SK-N-SH (cell line): ENCODE results near the gene VDAC1.

Source experiments
- CHD2 ChIP-seq: fragments of 150-350 bp; IDR thresholded peaks from 2 replicates; pipeline ENCODE4 v1.6.1; 2018; ENCODE audit warnings: low read length; ENCODE audit not compliant: partially characterized antibody
- CTCF ChIP-seq: fragments of 200-600 bp; sonication (generic); IDR thresholded peaks from 2 replicates; pipeline ENCODE4 v1.6.1; 2017; ENCODE audit warnings: antibody characterized with exemption, mild to moderate bottlenecking, moderate library complexity
- ELF1 ChIP-seq: IDR thresholded peaks from 2 replicates; pipeline ENCODE4 v1.4.0; 2012
- EP300 ChIP-seq, 2 experiments: IDR thresholded peaks; 2 replicates each; pipeline versions ENCODE4 v1.4.0 to v1.6.1; 2012; ENCODE audit warnings: borderline replicate concordance in 1 of 2, low read depth in 1 of 2, low read length in 1 of 2
- POLR2AphosphoS5 ChIP-seq: IDR thresholded peaks from 2 replicates; pipeline ENCODE4 v1.6.1; 2012; ENCODE audit warnings: low read depth, low read length
- RFX5 ChIP-seq: IDR thresholded peaks from 2 replicates; pipeline ENCODE4 v1.6.1; 2012; ENCODE audit warnings: mild to moderate bottlenecking, improper control_type of control experiment, low read length
- TCF12 ChIP-seq: IDR thresholded peaks from 2 replicates; pipeline ENCODE4 v1.4.0; 2012
- USF2 ChIP-seq: fragments of 150-350 bp; IDR thresholded peaks from 2 replicates; pipeline ENCODE4 v1.6.1; 2017; ENCODE audit warnings: antibody characterized with exemption, low read length, low read depth, borderline replicate concordance
- TF ChIP-seq, protein P1 (sequence below): fragments of 150-350 bp; IDR thresholded peaks from 2 replicates; pipeline ENCODE4 v1.6.1; 2016; ENCODE audit warnings: mild to moderate bottlenecking, low read depth, low read length

GRCh38 chr5:133994297-133994989, 10.3 kb downstream of the VDAC1 start:
- TF ChIP-seq CTCF (no peak), POLR2AphosphoS5 (no peak), USF2 (no peak), CHD2 (no peak), EP300 (IDR thresholded peaks at IDR 0.05; ENCODE audit: borderline replicate concordance in 1 of 2, low read depth in 1 of 2, low read length in 1 of 2) (no peak), ELF1 (no peak), RFX5 (no peak), TCF12 (no peak)
- TF ChIP-seq, protein P1, sequence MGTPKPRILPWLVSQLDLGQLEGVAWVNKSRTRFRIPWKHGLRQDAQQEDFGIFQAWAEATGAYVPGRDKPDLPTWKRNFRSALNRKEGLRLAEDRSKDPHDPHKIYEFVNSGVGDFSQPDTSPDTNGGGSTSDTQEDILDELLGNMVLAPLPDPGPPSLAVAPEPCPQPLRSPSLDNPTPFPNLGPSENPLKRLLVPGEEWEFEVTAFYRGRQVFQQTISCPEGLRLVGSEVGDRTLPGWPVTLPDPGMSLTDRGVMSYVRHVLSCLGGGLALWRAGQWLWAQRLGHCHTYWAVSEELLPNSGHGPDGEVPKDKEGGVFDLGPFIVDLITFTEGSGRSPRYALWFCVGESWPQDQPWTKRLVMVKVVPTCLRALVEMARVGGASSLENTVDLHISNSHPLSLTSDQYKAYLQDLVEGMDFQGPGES = no peak
